Common myeloid progenitor, CD34-positive (primary cell): ENCODE measurements around the gene HES5. TPM values are rescaled to one million over a fixed set of nuclear protein-coding genes. Genes with fewer than 3 reads are reported as not detected.
"Not testable (repeated sequence)": the region's sequence is repeated elsewhere in the genome, so short reads cannot be mapped to it uniquely, and the experiment has no call there.

Source experiments
- CTCF ChIA-PET: fragments of 350-600 bp; sonication (Branson Sonifier 250); formaldehyde crosslinking; loops from one replicate; lab custom pipeline; 2021; ENCODE audit warnings: antibody characterized with exemption; lab: Charles Lee
- POLR2A ChIA-PET: fragments of 350-600 bp; sonication (Branson Sonifier 250); formaldehyde crosslinking; loops from one replicate; lab custom pipeline; 2021; ENCODE audit warnings: antibody characterized with exemption; lab: Charles Lee
- DNase-seq, 3 donors: peaks; one replicate each; pipeline versions ENCODE4 v3.0.0 to v3.0.0-alpha.2; 2013
- H3K27ac ChIP-seq, 2 experiments: 1 replicate in 1 of 2; 2 replicates in 1 of 2; pipeline ENCODE4 v1.7.0; 2013; ENCODE audit warnings: inconsistent platforms in 2 of 2, low read length in 2 of 2, mild to moderate bottlenecking in 2 of 2, low read depth in 1 of 2, moderate library complexity in 1 of 2; ENCODE audit not compliant: severe bottlenecking in 2 of 2, insufficient read depth in 1 of 2, poor library complexity in 1 of 2
- H3K27me3 ChIP-seq, 5 experiments: replicated peaks in 2 of 5; 1 replicate in 3 of 5; 2 replicates in 2 of 5; pipeline versions ENCODE4 v1.6.1 to v1.7.0; 2013; ENCODE audit warnings: low read length in 4 of 5, mild to moderate bottlenecking in 2 of 5, moderate library complexity in 2 of 5, inconsistent platforms in 1 of 5; ENCODE audit not compliant: insufficient read depth in 5 of 5, control insufficient read depth in 4 of 5
- H3K36me3 ChIP-seq, 4 experiments: 1 replicate in 2 of 4; 2 replicates in 2 of 4; pipeline versions ENCODE4 v1.6.1 to v1.7.0; 2013; ENCODE audit warnings: low read length in 3 of 4, control low read depth in 1 of 4, mild to moderate bottlenecking in 1 of 4; ENCODE audit not compliant: control insufficient read depth in 4 of 4, insufficient read depth in 4 of 4
- H3K4me1 ChIP-seq, 4 experiments: 1 replicate in 3 of 4; 2 replicates in 1 of 4; pipeline versions ENCODE4 v1.6.1 to v1.7.1; 2013; ENCODE audit warnings: low read length in 3 of 4, mild to moderate bottlenecking in 3 of 4, control low read depth in 1 of 4, inconsistent platforms in 1 of 4, moderate library complexity in 1 of 4; ENCODE audit not compliant: control insufficient read depth in 4 of 4, insufficient read depth in 4 of 4; ENCODE audit errors: control extremely low read depth in 1 of 4
- H3K4me3 ChIP-seq, 7 experiments: 1 replicate in 4 of 7; 2 replicates in 3 of 7; pipeline versions ENCODE4 v1.5.1 to v1.7.0; 2013; ENCODE audit warnings: mild to moderate bottlenecking in 7 of 7, low read length in 6 of 7, moderate library complexity in 6 of 7, inconsistent platforms in 2 of 7, low read depth in 2 of 7, control low read depth in 1 of 7; ENCODE audit not compliant: insufficient read depth in 4 of 7, control insufficient read depth in 1 of 7; ENCODE audit errors: extremely low read depth in 1 of 7
- H3K9me3 ChIP-seq, 5 experiments: 1 replicate in 4 of 5; 2 replicates in 1 of 5; pipeline versions ENCODE4 v1.6.1 to v1.7.1; 2013; ENCODE audit warnings: low read length in 4 of 5, mild to moderate bottlenecking in 2 of 5, inconsistent platforms in 1 of 5, low read depth in 1 of 5, moderate library complexity in 1 of 5; ENCODE audit not compliant: control insufficient read depth in 4 of 5, insufficient read depth in 2 of 5; ENCODE audit errors: control extremely low read depth in 1 of 5
- WGBS: methylation state at CpG from one replicate; pipeline ENCODE4 v1.1.5; 2013; ENCODE audit not compliant: insufficient coverage; 5-methylcytosine and 5-hydroxymethylcytosine counted together
- polyA plus RNA-seq: library from polyadenylated mRNA; unstranded; fragments of 120-200 nt; gene quantifications from one replicate; pipeline ENCODE4 v1.2.1, GENCODE V29; 2013

The HES5 gene
- 0.07 TPM for polyA plus RNA-seq

GRCh38 chr1:2529784-2530512 lies at the start of gene HES5:
TSS of gene HES5 (minus strand) at chr1:2530263. CDS start at chr1:2530164, 99 bp downstream.
- ChIA-PET POLR2A (interaction anchor here (0.5 to 3.1 kb wide), 3 partner anchors 16 to 1525 kb away, joined by 4 to 11 read pairs (median 4); no protein-coding TSS in a partner anchor), CTCF (interaction anchor here (1.0 to 8.5 kb wide), 4 partner anchors 10 to 114 kb away, joined by 3 to 52 read pairs (median 8); no protein-coding TSS in a partner anchor)
- Histone ChIP-seq H3K27me3 (peaks cover 0 to 65% (median 10%) of the 10 kb centered on the region in 5 experiments), H3K4me1 (peaks cover 0 to 54% (median 49%) of the 10 kb centered on the region in 4 experiments), H3K36me3 (no peaks in the 10 kb centered on the region), H3K27ac (no peak within 1 kb of the TSS), H3K9me3 (no peaks in the 10 kb centered on the region), H3K4me3 (peak within 1 kb of the TSS in 6 of 7 experiments; percentile 3 to 65 (median 43))
- WGBS = under 1% methylated on average over 90 of the region's 91 CpGs
- DNase-seq = peak in 1 of 3 donors; percentile 29

- Histone ChIP-seq H3K4me1 (peaks cover 0 to 49% (median 40%) of the 10 kb centered on the region in 4 experiments), H3K27me3 (no peaks in the 10 kb centered on the region), H3K36me3 (no peaks in the 10 kb centered on the region), H3K4me3 (no peak overlapping the region), H3K9me3 (peaks cover 0 to 5% (median 0%) of the 10 kb centered on the region in 5 experiments), H3K27ac (peak overlapping the region; percentile 42 to 70)
- ChIA-PET POLR2A (interaction anchor here (0.6 to 1.7 kb wide), 4 partner anchors 12 to 33 kb away, joined by 3 to 12 read pairs (median 6); partner anchors contain the start of gene TNFRSF14), CTCF (interaction anchor here (1.0 to 1.8 kb wide), 4 partner anchors 8 to 23 kb away, joined by 3 to 12 read pairs (median 6); partner anchors contain the start of genes PRXL2B and TNFRSF14)
- DNase-seq = no peak
- WGBS = 0% methylated on average over 1 of the region's 4 CpGs
Measured at GRCh38 chr1:2578758-2579118, 48.7 kb upstream of the HES5 start.

- POLR2A ChIA-PET = interaction anchor here (0.5 to 1.7 kb wide), 4 partner anchors 16 to 322 kb away, joined by 3 to 12 read pairs (median 6); partner anchors contain the start of gene TNFRSF14
- H3K27me3 ChIP-seq, DNase-seq, H3K36me3 ChIP-seq, H3K9me3 ChIP-seq: not testable (repeated sequence)
- Histone ChIP-seq H3K4me1 (peaks cover 0 to 43% (median 33%) of the 10 kb centered on the region in 4 experiments), H3K4me3 (peak overlapping the region in 2 of 7 experiments; percentile 40 to 48), H3K27ac (peak overlapping the region; percentile 33 to 70)
- CTCF ChIA-PET = interaction anchor here (0.7 to 1.8 kb wide), 5 partner anchors 14 to 485 kb away, joined by 3 to 12 read pairs (median 4); partner anchors contain the start of gene TNFRSF14
- WGBS = 49% methylated on average over 10 of the region's 23 CpGs
Measured at GRCh38 chr1:2577565-2578075, 47.6 kb upstream of the HES5 start.

GRCh38 chr1:2575801-2576663 lies 46.0 kb upstream of the HES5 start:
- DNase-seq = peak in 1 of 3 donors; percentile 13
- H3K27ac ChIP-seq = no peak overlapping the region
- no peaks in the 10 kb centered on the region for H3K36me3 ChIP-seq
- CTCF ChIA-PET = interaction anchor here (0.9 kb wide), 1 partner anchor 20 kb away, joined by 3 read pairs; the partner anchor contains the start of gene TNFRSF14
- POLR2A ChIA-PET = no interaction called here
- H3K27me3 ChIP-seq = no peaks in the 10 kb centered on the region
- WGBS = 89% methylated on average over 20 of the region's 23 CpGs
- peaks cover 0 to 39% (median 32%) of the 10 kb centered on the region in 4 experiments for H3K4me1 ChIP-seq
- peaks cover 0 to 5% (median 4%) of the 10 kb centered on the region in 5 experiments for H3K9me3 ChIP-seq
- no peak overlapping the region for H3K4me3 ChIP-seq

- peaks cover 0 to 5% (median 4%) of the 10 kb centered on the region in 5 experiments for H3K9me3 ChIP-seq
- DNase-seq = no peak
- no peaks in the 10 kb centered on the region for H3K27me3 ChIP-seq
- POLR2A ChIA-PET = no interaction called here
- no peaks in the 10 kb centered on the region for H3K36me3 ChIP-seq
- WGBS = 70% methylated on average over 4 of the region's 9 CpGs
- peaks cover 0 to 43% (median 34%) of the 10 kb centered on the region in 4 experiments for H3K4me1 ChIP-seq
- H3K27ac ChIP-seq = no peak overlapping the region
- CTCF ChIA-PET = no interaction called here
- H3K4me3 ChIP-seq = no peak overlapping the region
Measured at GRCh38 chr1:2574350-2574749, 44.3 kb upstream of the HES5 start.

GRCh38 chr1:2573250-2573920 lies 43.3 kb upstream of the HES5 start:
- Histone ChIP-seq H3K27me3 (no peaks in the 10 kb centered on the region), H3K4me1 (peaks cover 0 to 35% (median 27%) of the 10 kb centered on the region in 4 experiments), H3K36me3 (no peaks in the 10 kb centered on the region), H3K27ac (no peak overlapping the region), H3K9me3 (peaks cover 0 to 5% (median 4%) of the 10 kb centered on the region in 5 experiments), H3K4me3 (no peak overlapping the region)
- no peak for DNase-seq
- POLR2A ChIA-PET = no interaction called here
- 95% methylated on average over 6 of the region's 8 CpGs for WGBS
- CTCF ChIA-PET = interaction anchor here (0.8 to 1.0 kb wide), 2 partner anchors 8 to 12 kb away, joined by 3 to 4 read pairs; no protein-coding TSS in a partner anchor
